ENCODE data around the gene CHST7.

CHST7 gene

GRCh38 chrX:46545111-46546005 lies 28.2 kb upstream of the CHST7 start, which contains the start of gene ZNF674:
TSS of gene ZNF674 (minus strand) at chrX:46545421. CDS start at chrX:46542087, 3,334 bp downstream.
- Mint-ChIP-seq H3K4me1 (peaks cover 21% of the 10 kb centered on the region), H3K4me3 (peak within 1 kb of the TSS; percentile 97), H3K27ac (peak within 1 kb of the TSS; percentile 99), H3K36me3 (ENCODE audit: low read depth) (peaks cover 26% of the 10 kb centered on the region), H3K27me3 (ENCODE audit: low read depth, poor library complexity) (no peaks in the 10 kb centered on the region), H3K9me3 (peaks cover 58% of the 10 kb centered on the region)
- DNase-seq = peak; percentile 91
- no peak for TF ChIP-seq CTCF (IDR thresholded peaks at IDR 0.05)

- DNase-seq = no peak
- H3K36me3 Mint-ChIP-seq (ENCODE audit: low read depth) = peaks cover 38% of the 10 kb centered on the region
- no peak overlapping the region for H3K4me3 Mint-ChIP-seq
- no peak overlapping the region for H3K27ac Mint-ChIP-seq
- no peaks in the 10 kb centered on the region for H3K27me3 Mint-ChIP-seq (ENCODE audit: low read depth, poor library complexity)
- H3K9me3 Mint-ChIP-seq = peaks cover 61% of the 10 kb centered on the region
- TF ChIP-seq CTCF (IDR thresholded peaks at IDR 0.05) = no peak
- H3K4me1 Mint-ChIP-seq = peaks cover 21% of the 10 kb centered on the region
Measured at GRCh38 chrX:46547857-46548256, 25.7 kb upstream of the CHST7 start.

GRCh38 chrX:46549914-46550313 lies 23.7 kb upstream of the CHST7 start:
- no peak for DNase-seq
- no peak overlapping the region for H3K27ac Mint-ChIP-seq
- TF ChIP-seq CTCF (IDR thresholded peaks at IDR 0.05) = no peak
- no peaks in the 10 kb centered on the region for H3K27me3 Mint-ChIP-seq (ENCODE audit: low read depth, poor library complexity)
- no peak overlapping the region for H3K4me3 Mint-ChIP-seq
- H3K4me1 Mint-ChIP-seq = peaks cover 13% of the 10 kb centered on the region
- H3K9me3 Mint-ChIP-seq = peaks cover 65% of the 10 kb centered on the region
- H3K36me3 Mint-ChIP-seq (ENCODE audit: low read depth) = peaks cover 42% of the 10 kb centered on the region

- Mint-ChIP-seq H3K27me3 (ENCODE audit: low read depth, poor library complexity) (no peaks in the 10 kb centered on the region), H3K36me3 (ENCODE audit: low read depth) (peaks cover 42% of the 10 kb centered on the region), H3K4me1 (peaks cover 3% of the 10 kb centered on the region), H3K27ac (no peak overlapping the region), H3K4me3 (no peak overlapping the region), H3K9me3 (peaks cover 60% of the 10 kb centered on the region)
- no peak for DNase-seq
- no peak for TF ChIP-seq CTCF (IDR thresholded peaks at IDR 0.05)
Measured at GRCh38 chrX:46551494-46552128, 22.0 kb upstream of the CHST7 start.

- no peak for TF ChIP-seq CTCF (IDR thresholded peaks at IDR 0.05)
- H3K27ac Mint-ChIP-seq = no peak overlapping the region
- no peak for DNase-seq
- peaks cover 29% of the 10 kb centered on the region for H3K36me3 Mint-ChIP-seq (ENCODE audit: low read depth)
- no peak overlapping the region for H3K4me3 Mint-ChIP-seq
- no peaks in the 10 kb centered on the region for H3K4me1 Mint-ChIP-seq
- H3K9me3 Mint-ChIP-seq = peaks cover 64% of the 10 kb centered on the region
- no peaks in the 10 kb centered on the region for H3K27me3 Mint-ChIP-seq (ENCODE audit: low read depth, poor library complexity)
Measured at GRCh38 chrX:46553935-46554334, 19.6 kb upstream of the CHST7 start.

Data from nephron progenitor cell (in vitro differentiated cells).